RPMI8226 (cell line): ENCODE data around the gene CCT5.

ENCODE experiments used
- DNase-seq: peaks from one replicate; pipeline ENCODE4 v3.0.0-alpha.2; 2015

CCT5 gene

GRCh38 chr5:10249948-10250805, at the start of gene CCT5:
Gene CCT5 (plus strand): TSS chr5:10250280. CDS start chr5:10250341, 61 bp downstream.
- DNase-seq, result peak; percentile 94

DNA sequence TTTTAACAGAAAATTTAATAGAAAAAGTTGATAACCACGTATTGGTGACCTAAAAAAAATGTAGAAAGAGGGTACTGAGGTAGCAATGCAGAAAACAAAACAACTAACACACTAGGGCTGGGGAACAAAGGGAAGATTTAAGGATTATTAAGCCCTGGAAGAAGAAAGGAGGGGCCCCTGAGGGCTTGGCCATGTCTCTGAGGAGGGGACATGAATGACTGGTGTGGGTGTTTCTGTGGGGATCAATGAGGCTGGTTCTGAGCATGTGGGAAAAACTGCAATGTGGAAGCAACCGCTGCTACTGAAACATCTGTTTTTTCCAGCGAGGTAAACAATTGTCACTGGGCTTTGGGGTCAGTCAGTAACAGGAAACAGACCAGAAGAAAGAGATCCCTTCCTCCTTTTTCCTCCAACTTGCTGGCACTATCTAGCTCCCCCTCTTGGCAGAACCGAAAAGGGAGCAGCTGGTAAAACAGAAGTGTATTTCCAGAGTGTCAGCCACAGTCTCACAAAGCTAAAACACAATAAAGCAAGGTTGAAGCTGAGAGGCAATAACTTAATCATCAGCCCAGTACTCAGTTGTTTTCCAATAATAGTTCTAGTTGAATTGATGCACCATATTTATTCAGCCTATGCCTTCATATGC, 48.7 kb upstream of the CCT5 start:
- DNase-seq, result no peak

- DNase-seq, result no peak
These were observed 47.8 kb upstream of the CCT5 start for GRCh38 chr5:10202089-10202910.

DNA sequence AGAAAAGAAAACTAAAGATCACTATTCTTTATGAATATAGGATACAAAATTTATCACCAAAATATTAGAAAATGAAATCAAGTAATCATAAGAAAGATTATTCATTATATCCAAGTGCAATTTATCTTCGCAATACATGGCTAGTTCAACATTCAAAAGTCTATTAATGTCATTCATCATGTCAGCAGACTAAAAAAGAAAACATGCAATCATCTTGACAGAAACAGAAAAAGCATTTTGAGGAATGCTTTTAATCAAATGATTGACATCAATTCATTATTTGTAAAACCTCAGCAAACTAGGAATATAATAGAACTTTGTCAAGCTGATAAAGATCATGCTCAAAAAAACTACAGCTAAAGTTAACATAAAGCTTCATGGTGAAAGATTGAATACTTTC, 41.1 kb upstream of the CCT5 start:
- DNase-seq, result no peak

- no peak for DNase-seq
These were observed 36.8 kb upstream of the CCT5 start for GRCh38 chr5:10213316-10213715.

DNA sequence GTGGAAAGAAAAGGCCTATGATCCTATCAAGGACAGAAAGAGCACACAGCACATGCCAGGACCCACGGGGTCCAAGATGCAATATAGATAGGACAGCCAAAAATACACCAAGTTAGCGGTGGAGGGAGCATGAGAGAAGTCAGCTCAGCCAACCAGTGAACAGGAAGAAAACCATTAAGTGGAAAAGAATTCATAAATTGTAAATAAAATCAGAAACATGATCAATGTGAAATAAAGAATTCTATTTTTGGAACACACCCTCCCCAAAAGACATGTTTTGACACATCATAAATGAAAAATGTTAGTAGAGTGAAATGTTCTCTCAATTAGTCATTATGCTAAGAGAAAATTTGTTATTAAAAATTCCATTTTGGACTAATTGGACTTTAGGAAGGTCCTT, 36.0 kb upstream of the CCT5 start:
- DNase-seq, result no peak

DNA sequence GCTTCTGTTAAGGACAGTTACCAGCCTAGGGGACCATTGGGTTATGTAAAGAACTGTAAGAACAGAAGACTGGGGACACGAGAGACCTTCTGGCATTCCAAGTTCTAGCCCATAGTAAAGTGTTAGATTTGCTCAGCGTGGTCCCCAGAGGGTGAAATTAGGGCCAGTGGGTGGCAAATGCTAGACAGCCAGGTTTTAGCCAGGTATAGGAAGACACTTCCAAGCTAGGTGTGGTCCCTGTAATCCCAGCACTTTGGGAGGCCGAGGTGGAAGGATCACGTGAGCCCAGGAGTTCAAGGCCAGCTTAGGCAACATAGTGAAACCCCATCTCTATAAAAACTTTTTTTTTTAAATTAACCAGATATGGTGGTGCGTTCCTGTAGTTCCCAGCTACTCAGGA, 34.7 kb upstream of the CCT5 start:
- DNase-seq, result no peak

DNA sequence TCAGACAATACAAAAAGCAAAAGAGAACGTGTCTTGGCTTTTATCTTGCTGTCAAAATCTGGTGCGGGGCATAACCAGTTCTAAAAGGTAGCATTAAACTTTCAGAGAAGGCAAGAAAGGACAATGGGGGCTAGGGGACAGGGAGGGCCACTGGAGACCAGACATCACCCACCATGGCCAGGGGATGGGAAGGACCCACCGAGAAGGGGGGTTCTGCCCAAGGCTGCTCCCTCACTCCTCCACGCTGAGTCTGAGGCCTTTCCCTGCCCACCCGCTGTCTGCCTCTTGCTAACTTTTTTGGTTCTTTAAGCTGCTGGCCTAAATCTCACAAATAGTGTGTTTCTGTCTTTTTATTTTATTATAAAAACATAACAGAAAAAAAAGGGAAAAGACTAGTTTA, 34.0 kb upstream of the CCT5 start:
- DNase-seq, result no peak

- DNase-seq, result no peak
These were observed 31.4 kb upstream of the CCT5 start for GRCh38 chr5:10218658-10219057.

- no peak for DNase-seq
These were observed 31.0 kb upstream of the CCT5 start for GRCh38 chr5:10219068-10219467.

DNA sequence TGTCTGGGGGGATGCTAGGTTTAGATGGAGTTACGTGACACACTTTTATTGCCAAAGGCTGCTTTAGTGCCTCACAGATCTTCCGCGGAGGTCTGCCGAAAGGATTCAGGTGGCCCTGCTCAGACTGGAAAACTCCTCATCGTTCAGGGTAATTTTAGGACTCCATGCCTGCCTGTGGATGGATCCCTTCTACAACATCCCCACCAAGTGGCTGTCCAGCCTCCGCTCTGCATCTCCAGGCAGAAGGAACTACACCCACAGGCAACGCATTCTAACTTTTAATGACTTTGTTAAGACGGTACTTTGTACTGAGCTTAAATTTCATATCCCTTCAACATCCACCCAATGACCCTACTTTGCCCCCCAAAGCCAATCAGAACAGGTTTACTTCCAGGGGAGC, 29.8 kb upstream of the CCT5 start:
- no peak for DNase-seq

- no peak for DNase-seq
These were observed 27.8 kb upstream of the CCT5 start for GRCh38 chr5:10222326-10222725.

DNA sequence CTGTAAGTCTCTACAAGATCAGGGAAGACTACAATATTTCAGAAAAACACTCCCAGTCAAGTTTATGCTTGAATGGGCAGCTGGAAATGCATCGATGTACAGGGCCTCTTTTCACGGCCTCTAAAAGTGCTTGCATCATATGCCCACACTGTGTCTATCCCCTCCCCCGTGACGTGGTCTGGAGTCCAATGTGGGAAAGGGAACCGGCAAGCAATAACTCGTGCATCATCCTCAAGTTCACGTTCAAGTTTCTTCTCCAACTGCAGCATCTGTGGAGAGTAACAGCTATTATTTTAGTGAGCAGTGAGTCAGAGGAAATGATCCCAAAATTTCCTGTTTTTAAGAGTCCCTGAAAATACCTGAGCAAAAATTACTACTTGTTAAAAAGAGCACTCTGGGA, 22.7 kb upstream of the CCT5 start:
- DNase-seq, result no peak

GRCh38 chr5:10228288-10228687, 21.8 kb upstream of the CCT5 start:
- DNase-seq, result no peak

DNA sequence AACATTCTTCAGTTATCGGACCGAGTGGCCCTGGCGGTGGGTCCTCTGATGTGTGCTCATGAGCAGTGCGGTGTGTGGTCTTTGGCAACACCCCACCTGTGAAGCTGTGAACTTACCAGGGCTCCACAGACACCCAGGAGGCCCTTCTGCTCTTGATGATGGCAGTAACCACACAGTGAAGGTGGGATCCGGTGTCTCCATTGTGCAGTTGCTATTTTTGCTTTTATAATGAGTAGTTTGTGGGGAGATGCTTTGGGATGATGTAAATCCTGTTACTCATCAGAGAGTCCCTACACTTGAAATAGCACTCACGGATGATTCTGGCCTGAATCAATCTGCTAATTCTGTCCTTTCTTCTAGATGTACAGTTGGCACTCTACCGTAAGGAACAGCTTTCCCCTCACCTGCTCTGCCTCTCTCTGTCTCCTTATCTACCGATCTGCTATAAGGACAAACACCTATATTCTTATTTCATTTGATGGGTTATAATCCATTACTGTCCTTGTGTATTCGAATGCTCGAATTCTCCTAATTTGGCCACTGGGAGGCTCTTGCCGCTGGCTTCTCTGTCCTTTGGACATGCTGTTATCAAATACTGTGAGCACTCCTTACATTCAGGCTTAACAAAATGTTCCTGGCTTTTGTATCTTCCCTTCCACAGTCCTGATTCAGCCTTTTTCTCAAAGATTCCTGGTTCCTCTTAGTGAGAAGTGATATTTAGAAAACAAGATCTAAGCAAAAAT, 20.6 kb upstream of the CCT5 start:
- no peak for DNase-seq

- DNase-seq, result no peak
These were observed 17.7 kb upstream of the CCT5 start for GRCh38 chr5:10232386-10232785.

DNA sequence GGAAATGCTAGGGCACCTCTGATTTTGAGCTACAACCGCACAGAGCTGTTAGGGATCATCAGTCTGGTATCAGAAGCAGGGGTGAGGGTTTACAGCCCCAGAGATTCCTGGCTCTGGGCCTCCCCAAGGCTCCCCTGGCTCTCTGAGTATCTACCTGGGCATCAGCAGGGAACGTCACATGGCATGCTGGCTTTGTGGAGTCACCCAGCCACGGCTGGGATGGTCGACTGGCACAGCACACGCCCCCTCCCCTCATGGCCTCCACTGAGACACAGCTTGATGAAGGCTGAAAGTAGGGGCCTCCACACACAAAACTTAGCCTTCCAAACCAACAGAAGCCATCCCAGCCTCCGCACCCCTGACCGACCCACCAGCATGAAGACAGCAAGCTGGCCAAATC, 17.1 kb upstream of the CCT5 start:
- DNase-seq, result no peak

DNA sequence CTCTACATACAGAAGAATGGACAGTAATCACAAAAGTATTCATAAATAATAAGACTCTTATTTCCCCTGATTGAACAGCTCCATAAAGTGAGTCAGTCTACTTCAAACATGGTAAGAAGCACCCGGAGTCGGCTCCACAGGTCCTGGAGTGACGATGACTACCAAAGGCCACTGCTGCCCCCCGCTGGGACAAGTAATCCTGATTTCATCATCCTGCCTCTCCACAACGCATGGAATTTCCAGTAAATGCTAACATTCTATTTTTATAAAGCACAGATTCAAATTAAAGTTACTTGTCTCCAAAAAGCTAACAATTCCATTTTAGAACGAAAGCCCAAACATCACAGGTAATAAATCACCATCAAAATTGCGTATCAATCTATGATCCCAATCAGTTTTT, 16.6 kb upstream of the CCT5 start:
- DNase-seq, result no peak

DNA sequence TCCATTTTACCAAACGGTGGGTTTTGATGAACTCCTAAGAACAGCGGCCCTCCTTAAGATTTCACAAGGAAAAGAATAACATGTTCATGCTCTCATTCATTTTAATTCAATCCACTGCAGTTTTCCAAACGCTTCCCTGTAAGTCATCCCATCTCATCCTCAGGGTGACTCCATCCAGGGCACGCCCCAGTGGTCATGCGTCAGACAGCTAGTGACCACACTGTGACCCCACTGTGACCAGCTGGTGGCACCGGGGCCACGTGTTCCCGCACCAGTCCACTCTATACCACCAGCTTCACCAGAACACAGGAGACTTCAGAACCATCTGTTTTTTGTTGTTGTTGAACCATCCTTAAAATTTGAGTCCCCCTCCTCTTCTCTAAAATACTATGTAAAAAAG, 14.7 kb upstream of the CCT5 start:
- no peak for DNase-seq

DNA sequence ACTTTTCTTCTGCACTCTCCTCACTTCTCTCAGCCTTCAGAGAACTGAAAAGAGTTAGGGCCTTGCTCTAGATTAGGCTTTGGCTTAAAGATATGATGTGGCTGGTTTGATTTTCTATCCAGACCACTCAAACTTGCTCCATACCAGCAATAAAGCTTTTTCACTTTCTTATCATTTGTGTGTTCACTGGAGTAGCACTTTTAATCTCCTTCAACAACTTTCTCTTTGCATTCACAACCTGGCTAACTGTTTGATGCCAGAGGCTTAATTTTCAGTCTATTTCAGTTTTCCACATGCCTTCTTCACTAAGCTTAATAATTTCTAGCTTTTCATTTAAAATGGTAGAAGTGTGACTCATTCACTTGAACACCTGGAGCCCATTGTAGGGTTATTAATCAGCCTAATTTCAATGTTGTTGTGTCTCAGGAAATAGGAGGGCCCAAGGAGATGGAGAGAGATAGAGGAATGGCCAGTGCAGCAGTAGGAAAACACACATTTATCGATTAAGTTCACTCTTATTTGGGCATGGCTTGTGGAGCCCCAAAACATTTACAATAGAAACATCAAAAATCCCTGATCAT, 6.3 kb upstream of the CCT5 start:
- no peak for DNase-seq

DNA sequence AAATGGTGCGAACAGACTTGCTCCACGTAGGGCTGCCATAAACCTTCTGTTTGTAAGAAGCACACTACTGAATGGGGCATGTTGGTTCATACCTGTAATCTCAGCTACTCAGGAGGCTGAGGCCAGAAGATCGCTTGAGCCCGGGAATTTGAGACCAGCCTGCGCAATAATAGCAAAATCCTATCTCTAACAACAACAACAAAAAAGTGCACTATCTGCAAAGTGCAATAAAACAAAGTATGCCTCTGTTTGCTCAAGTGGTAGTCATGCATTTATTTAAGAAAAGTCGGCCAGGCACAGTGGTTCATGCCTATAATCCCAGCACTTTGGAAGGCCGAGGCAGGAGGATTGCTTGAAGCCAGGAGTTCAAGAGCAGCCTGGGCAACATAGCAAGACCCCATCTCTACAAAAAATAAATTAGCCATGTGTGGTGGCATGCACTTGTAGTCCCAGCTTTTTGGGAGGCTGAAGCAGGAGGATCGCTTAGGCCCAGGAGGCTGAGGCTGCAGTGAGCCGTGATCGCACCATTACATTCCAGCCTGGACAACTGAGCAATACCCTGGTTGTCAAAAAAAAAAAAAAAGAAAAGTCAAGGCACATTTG, 5.6 kb upstream of the CCT5 start:
- no peak for DNase-seq

DNA sequence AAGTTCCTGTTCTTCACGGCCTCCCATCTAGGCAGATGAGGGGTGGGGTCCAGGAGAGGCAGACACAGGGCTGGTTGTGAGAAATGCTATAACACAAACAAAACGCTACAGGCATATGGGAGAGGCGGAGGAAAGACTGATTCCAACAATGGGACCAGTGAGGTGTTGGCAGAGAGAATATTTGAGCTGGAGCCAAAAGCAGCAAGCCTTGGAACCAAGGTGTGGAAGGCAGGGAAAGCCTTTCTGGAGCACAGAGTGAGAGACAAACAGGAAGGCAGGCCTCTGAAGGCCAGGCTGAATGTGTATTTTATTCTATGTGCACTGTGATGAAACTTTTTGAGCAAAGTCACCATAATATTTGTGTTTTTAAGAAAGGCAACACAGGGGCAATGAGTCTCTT, 3.3 kb upstream of the CCT5 start:
- no peak for DNase-seq
